Fibroblast of peridontal ligament (primary cell): ENCODE results near the gene PPP1R2C.

Experiments used
- DNase-seq: peaks from one replicate; pipeline ENCODE4 v3.0.0-alpha.2; 2010; ENCODE audit errors: extremely low read depth

Gene PPP1R2C

GRCh38 chrX:42778096-42778495, at the start of gene PPP1R2C:
TSS of gene PPP1R2C (minus strand) at chrX:42778163. CDS start at chrX:42778079, 84 bp downstream.
- DNase-seq = no peak

GRCh38 chrX:42825201-42825600, 47.2 kb upstream of the PPP1R2C start:
- DNase-seq = no peak

DNA sequence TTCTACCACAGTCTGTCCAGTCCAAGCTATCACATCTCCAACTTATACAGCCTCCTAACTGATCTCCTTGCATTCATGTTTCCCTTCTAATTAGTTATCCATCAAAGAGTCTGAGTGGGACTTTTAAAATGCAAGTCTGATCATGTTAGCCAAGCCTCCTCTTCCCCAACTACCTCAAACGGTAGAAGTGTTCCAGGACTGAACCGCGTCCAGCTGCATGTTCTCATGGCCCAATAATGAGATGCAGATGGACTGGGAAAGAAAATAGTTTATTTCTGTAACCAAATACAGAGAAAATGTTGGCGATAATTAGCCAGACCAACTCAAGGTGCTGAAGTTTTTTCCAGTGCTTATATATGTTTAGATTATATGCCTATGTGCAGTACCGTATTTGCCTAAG, 46.6 kb upstream of the PPP1R2C start:
- DNase-seq = no peak

DNA sequence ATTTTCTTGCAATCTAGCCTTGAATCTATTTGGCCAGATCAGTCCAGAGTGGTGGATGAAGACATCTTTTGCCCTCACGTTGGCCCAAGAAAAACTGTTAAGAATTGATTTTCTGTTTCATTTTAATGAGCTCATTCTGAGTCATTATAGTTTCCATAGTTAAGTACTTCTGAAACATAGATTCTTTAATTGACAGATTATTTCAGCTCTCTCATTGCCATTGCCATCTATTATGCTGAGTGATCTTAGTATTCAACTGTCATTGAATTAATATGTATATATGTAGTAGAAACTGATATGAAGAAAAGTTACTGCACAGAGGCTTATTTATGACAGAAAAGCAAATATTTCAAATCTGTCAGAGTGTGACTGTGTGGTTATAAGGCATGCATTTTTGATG, 45.5 kb upstream of the PPP1R2C start:
- no peak for DNase-seq

DNA sequence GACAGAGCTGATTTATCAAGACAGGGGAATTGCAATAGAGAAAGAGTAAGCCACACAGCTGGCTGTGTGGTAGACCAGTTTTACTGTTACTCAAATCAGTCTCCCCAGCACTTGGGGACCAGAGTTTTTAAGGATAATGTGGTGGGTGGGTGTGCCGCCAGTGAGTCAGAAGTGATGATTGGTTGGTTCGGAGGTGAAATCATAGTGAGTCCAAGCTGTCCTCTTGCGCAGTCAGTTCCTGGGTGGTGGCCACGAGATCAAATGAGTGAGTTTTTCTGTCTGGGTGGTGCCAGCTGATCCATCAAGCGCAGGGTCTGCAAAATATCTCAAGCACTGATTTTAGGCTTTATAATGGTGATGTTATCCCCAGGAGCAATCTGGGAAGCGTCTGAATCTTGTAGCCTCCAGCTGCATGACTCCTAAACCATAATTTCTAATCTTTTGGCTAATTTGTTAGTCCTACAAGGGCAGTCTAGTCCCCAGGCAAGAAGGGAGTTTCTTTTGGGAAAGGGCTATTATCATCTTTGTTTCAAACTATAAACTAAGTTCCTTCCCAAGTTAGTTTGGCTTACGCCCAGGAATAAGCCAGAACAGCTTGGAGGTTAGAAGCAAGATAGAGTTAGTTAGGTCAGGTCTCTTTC, 44.0 kb upstream of the PPP1R2C start:
- DNase-seq = peak; percentile 0

GRCh38 chrX:42818151-42818921, 40.4 kb upstream of the PPP1R2C start:
- DNase-seq = no peak

GRCh38 chrX:42809569-42809968, 31.6 kb upstream of the PPP1R2C start:
- no peak for DNase-seq

DNA sequence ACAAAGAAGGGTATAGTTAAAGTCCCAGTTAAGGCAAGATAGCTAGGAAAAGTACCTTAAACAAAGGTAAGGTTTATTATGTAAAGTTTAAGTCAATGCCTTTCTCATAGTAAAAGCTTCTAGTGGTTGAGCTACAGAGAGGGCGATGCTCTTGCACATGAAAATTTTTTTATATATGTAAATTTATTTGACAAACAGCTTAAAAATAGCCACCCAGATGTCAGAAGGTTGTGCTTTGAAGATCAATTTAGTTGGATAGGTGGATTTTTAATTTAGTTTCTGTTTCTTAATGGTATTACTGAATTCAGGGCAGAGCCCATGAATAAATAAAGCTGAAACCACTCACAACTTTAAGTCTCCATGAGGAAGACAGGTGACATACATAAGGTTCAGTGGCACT, 29.4 kb upstream of the PPP1R2C start:
- no peak for DNase-seq

DNA sequence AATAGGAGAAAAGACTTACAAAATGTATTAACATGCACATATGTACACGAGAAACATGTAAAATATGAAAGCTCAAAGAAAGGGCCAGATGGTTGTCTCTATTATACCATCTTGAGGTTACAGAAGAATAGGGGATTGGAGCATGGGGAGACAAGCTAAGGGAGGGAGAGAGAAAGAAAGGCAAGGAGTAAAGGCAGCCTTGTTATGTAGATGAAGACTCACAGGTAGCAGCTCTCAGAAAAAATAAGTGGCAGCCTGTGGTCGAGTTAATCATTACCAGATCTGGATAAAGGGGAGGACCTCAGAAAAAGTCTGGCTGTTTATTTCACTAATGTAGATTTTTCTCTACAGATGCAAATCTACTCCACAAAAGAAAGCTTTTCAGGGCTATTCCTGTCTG, 26.6 kb upstream of the PPP1R2C start:
- no peak for DNase-seq

GRCh38 chrX:42803320-42803719, 25.4 kb upstream of the PPP1R2C start:
- DNase-seq = peak; percentile 28

DNA sequence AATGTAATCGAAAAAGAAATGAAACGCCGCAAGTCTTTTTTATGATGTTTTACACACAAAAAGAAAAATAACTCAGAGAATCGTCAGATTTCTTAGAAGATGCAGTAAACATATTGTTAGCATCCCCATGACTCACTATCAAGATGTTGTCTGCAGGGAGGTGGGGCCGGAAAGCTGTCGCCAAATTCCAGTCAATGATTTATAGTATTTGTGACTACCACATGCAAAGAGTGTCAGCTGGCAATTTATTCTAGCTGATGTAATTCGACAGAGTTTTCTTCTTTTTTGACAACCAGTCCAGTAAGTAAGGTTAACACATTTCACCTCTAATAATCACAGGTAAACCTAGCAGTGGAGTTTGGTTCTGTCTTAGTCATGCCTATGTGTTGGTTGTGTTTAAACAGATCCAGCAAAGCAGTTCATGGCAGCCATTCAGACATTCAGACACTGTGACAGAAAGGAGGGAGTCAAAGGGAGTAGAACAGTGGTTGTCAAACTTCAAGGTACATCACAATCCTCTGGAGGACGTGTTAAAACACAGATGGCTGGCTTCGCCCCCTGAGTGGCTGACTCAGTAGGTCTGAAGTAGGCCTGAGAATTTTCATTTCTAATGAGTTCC, 19.8 kb upstream of the PPP1R2C start:
- DNase-seq = no peak

DNA sequence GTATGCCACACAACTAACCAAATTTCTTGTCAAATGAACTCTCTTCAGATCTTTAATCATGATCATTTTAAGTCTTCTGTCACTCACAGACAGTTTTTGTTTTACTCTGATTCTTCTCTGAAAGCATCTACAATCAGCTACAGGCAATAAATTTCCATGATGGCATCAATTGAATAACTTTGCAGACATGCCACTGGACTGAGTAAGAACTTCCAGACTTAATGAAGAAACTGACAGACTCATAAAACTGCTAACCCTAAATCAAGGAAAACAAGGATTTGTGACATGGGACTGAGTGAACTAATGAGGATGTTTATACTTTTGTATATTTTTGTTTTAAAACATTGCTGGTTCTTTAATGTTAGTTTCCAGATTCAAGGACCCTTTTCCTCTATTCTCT, 5.5 kb upstream of the PPP1R2C start:
- DNase-seq = no peak

DNA sequence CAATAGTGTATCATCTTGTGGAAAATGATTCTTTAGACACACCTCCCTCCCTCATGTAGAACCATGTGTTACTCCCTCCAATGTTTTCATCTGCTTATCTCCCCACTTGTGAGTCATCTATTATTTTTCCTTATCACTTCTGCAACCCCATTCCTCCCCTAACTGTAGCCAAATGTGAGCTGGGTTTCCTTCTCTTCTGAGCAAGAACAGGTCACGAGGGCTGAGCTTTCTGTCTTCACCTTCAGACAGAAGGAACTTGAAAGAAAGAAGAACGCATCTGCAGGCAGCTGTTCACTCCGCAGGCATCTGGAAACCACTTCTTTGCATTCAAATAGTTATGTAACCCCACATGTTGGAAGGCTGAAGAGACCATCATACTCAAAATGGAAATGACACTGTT, 1.8 kb downstream of the PPP1R2C start:
- no peak for DNase-seq

DNA sequence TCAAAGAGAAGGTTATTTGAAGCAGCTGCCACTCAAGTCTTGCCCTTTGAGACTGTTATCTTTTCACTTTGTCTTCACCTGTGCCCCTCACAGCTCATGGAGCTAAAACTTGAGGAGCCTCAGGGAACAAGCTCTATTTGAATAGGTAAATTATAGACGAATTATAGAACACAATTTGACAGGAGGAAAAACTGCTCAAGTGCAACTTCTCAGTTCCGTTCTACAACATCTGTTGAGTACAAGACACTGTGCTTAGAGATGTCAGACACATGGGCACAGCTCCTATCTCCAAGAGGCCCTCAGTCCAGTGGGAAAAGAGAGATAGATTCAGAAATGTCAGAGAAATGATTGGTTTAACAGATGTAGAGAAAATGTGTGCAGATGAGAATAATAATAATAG, 5.1 kb downstream of the PPP1R2C start:
- DNase-seq = no peak

DNA sequence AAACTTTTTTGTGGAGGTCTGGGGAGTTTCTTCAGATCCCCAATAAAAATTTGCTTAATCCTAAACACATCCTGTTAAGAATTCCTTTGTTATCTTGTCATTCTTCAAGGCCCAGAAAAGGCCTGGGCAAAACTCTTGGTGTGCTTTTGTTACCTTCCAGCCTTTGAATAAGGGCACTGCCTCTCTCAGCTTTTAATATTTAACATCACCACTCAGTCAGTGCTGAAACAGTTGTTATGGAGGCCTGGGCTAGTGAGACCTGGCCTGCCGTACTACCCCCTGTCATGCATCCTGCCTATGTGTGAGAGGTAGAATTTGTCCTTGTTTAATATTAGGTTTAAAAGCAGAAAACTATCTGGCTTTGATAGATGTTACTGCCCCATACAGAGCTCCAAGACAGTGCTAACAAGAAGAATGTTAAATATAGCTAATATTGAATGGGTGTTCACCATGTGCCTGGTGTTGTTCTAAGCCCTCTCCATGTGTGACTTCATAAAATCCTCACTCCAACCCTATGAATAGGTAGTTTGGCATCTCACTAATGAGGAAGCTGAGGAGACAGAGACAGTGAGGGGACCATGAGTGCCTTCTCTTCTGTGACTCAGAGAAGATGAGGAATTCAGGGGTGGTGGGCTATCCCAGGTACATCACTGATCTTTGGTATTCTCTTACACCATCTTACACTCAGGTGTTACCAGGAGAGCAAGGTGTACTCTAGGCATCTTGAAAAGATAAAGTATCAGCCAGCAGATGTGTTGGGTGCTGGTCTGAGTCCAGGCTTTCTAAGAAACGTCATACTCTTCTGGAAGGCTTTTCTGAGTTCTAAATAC, 6.2 kb downstream of the PPP1R2C start:
- no peak for DNase-seq

GRCh38 chrX:42770566-42770965, 7.4 kb downstream of the PPP1R2C start:
- no peak for DNase-seq

DNA sequence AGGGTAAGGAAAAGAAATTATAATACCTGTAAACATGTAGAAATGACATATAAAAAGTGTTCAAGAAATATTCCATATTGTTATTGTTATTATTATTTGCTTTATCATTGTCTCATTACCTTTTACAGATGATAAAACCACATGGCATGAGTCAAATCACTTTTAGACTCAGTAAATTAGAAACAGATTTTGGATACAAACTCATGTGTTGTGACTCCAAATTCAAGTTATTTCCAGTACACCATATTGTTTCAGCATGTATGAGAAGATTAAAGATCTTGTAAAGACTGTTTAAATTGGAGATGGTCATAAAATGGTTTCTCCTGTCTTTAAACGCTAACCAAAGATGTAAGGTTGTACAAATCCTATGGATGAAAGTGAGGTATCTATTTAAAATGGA, 18.1 kb downstream of the PPP1R2C start:
- DNase-seq = peak; percentile 17

- peak; percentile 68 for DNase-seq
These were observed 22.1 kb downstream of the PPP1R2C start for GRCh38 chrX:42755815-42756214.

DNA sequence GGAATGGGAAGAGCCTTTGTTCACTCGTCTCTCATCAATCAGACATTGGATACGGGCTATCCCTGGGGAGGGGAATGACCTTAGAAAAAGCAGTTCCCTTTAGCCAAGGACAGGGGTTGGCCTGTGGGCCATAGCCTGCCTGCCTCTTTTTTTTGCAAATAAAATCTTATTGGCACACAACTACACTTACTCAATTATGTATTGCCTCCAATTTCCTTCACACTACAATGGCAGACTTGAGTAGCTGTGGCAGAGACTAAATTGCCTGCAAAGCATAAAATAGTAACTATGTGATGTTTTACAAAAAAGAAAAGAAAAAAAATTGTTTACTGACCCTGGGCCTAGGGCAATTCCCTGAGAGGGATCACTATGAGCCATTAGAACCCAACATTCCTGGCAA, 23.4 kb downstream of the PPP1R2C start:
- DNase-seq = no peak

GRCh38 chrX:42754115-42754514, 23.8 kb downstream of the PPP1R2C start:
- no peak for DNase-seq

GRCh38 chrX:42752730-42753129, 25.2 kb downstream of the PPP1R2C start:
- DNase-seq = peak; percentile 25

DNA sequence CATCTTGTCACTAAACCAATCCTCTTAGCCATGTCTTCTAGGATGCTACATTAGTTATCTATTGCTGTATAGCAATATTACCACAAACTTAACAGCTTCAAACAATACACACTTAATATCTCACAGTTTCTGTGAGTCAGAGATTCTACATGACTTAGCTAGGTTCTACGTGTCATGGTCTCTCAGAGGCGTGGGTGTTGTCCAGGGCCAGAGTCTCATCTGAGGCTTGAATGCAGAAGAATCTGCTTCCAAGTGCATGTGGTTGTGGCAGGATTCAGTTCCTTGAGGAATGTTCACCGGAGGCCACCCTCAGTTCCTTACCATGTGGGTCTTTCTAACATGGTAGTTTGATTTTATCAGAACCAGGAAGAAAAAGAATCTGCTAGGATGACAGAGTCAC, 26.4 kb downstream of the PPP1R2C start:
- DNase-seq = no peak
